ENCODE measurements around the gene FAM149A.

- no peak for TF ChIP-seq CTCF (IDR thresholded peaks at IDR 0.05)
- no peak for TF ChIP-seq POLR2A (IDR thresholded peaks at IDR 0.05)
Measured at GRCh38 chr4:186200516-186200915, 96.0 kb downstream of the FAM149A start.

Data from tibial nerve (tissue), 3 donors.